OCI-LY7 (cell line): Measurements from ENCODE around the gene NSMCE1. TPM values are rescaled to one million over a fixed set of nuclear protein-coding genes. Genes with fewer than 3 reads are reported as not detected.
A peak's percentile ranks its signal among the peaks of the same experiment; 100 is the strongest.

Experiments
- BruUV-seq: library from RNA; stranded (reverse); fragments of 400-500 nt; replicated peaks from 2 replicates; lab custom pipeline; 2021; lab: Mats Ljungman, UMichigan
- CTCF ChIA-PET: fragments of 300-600 bp; sonication (Branson Sonifier 250); formaldehyde crosslinking; loops from one replicate; lab custom pipeline; 2022; ENCODE audit warnings: antibody characterized with exemption; ENCODE audit not compliant: unreplicated experiment; lab: Charles Lee
- POLR2A ChIA-PET: fragments of 300-600 bp; sonication (Branson Sonifier 250); formaldehyde crosslinking; loops from one replicate; lab custom pipeline; 2022; ENCODE audit warnings: antibody characterized with exemption; lab: Charles Lee
- DNase-seq: peaks from one replicate; pipeline ENCODE4 v3.0.0-alpha.2; 2015; ENCODE audit warnings: low spot score
- H2AFZ ChIP-seq: fragments of 200-600 bp; sonication (generic), shearing (Covaris generic); 2 replicates; pipeline ENCODE4 v1.6.1; 2014; ENCODE audit warnings: mild to moderate bottlenecking, antibody characterized with exemption, low read length, moderate library complexity
- H3K27ac ChIP-seq: fragments of 200-600 bp; sonication (generic); 2 replicates; pipeline ENCODE4 v1.5.1; 2014; ENCODE audit warnings: mixed run types, low read depth, mild to moderate bottlenecking, moderate library complexity, low read length, inconsistent platforms; ENCODE audit not compliant: poor library complexity, severe bottlenecking
- H3K36me3 ChIP-seq: fragments of 200-600 bp; sonication (generic); 2 replicates; pipeline ENCODE4 v1.6.1; 2014; ENCODE audit warnings: mild to moderate bottlenecking, antibody characterized with exemption, low read length, moderate library complexity, mixed read lengths; ENCODE audit not compliant: insufficient read depth
- H3K4me1 ChIP-seq: fragments of 200-600 bp; sonication (generic); 2 replicates; pipeline ENCODE4 v1.5.1; 2014; ENCODE audit warnings: mild to moderate bottlenecking, low read length; ENCODE audit not compliant: insufficient read depth, poor library complexity, severe bottlenecking
- H3K4me2 ChIP-seq: fragments of 200-600 bp; sonication (generic); 2 replicates; pipeline ENCODE4 v1.6.1; 2014; ENCODE audit warnings: mild to moderate bottlenecking, low read length
- H3K4me3 ChIP-seq: fragments of 200-600 bp; sonication (generic); 2 replicates; pipeline ENCODE4 v1.5.1; 2014; ENCODE audit warnings: mild to moderate bottlenecking, low read depth, low read length; ENCODE audit not compliant: poor library complexity, severe bottlenecking
- H3K79me2 ChIP-seq: fragments of 200-600 bp; sonication (generic); 2 replicates; pipeline ENCODE4 v1.6.1; 2016; ENCODE audit warnings: low read depth, mild to moderate bottlenecking, low read length, moderate library complexity, mixed read lengths; ENCODE audit not compliant: insufficient read depth
- H3K9me2 ChIP-seq: fragments of 200-600 bp; sonication (generic); 2 replicates; pipeline ENCODE4 v1.6.1; 2016; ENCODE audit warnings: mild to moderate bottlenecking, low read length, mixed read lengths; ENCODE audit not compliant: insufficient read depth
- H3K9me3 ChIP-seq: fragments of 200-600 bp; sonication (generic); 2 replicates; pipeline ENCODE4 v1.6.1; 2014; ENCODE audit warnings: mild to moderate bottlenecking, mixed run types, low read length, mixed read lengths
- H4K20me1 ChIP-seq: fragments of 200-600 bp; sonication (generic); 2 replicates; pipeline ENCODE4 v1.6.1; 2014; ENCODE audit warnings: mild to moderate bottlenecking, antibody characterized with exemption, low read length, moderate library complexity, mixed read lengths; ENCODE audit not compliant: insufficient read depth
- EZH2phosphoT487 ChIP-seq: fragments of 200-600 bp; sonication (generic); IDR thresholded peaks from 2 replicates; pipeline ENCODE4 v1.6.1; 2018; ENCODE audit warnings: low read depth, borderline replicate concordance, mild to moderate bottlenecking, mixed run types, antibody characterized with exemption, low read length, moderate library complexity, mixed read lengths
- intact Hi-C: fragments of 100-400 bp; cut with micrococcal nuclease; formaldehyde crosslinking; loops from one replicate; pipeline ENCODE4 v1.10.0; 2022; ENCODE audit not compliant: unreplicated experiment
- total RNA-seq, 2 experiments: library from RNA; depleted of rRNA in 1 of 2; stranded (reverse); fragments of >200 nt in 1 of 2; shearing (Covaris generic) in 1 of 2; gene quantifications; 2 replicates each; pipeline ENCODE4 v1.2.3, GENCODE V29; 2014 to 2022
- TF ChIP-seq, protein P1 (sequence below): fragments of 200-600 bp; sonication (generic); conservative IDR thresholded peaks from 2 replicates; pipeline ENCODE4 v1.5.1; 2014; ENCODE audit warnings: mild to moderate bottlenecking, antibody characterized with exemption, low read length, moderate library complexity, mixed read lengths

Gene NSMCE1
- total RNA-seq, 2 experiments from 2014 or later = 51.1 to 84.0 TPM

- H3K79me2 ChIP-seq = no peaks in the 10 kb centered on the region
- H3K9me2 ChIP-seq = no peaks in the 10 kb centered on the region
- H3K4me1 ChIP-seq = peaks cover 45% of the 10 kb centered on the region
- intact Hi-C loops = no loop called here
- peaks cover 15% of the 10 kb centered on the region; the same call in 1 of the 2 replicates for H3K36me3 ChIP-seq
- POLR2A ChIA-PET = interaction anchor here (0.7 to 1.7 kb wide), 3 partner anchors 26 to 61 kb away, joined by 3 to 6 read pairs (median 3); partner anchors contain the start of gene KDM8
- no peaks in the 10 kb centered on the region for H4K20me1 ChIP-seq
- H3K4me2 ChIP-seq = peak overlapping the region; percentile 53
- TF ChIP-seq, protein P1, sequence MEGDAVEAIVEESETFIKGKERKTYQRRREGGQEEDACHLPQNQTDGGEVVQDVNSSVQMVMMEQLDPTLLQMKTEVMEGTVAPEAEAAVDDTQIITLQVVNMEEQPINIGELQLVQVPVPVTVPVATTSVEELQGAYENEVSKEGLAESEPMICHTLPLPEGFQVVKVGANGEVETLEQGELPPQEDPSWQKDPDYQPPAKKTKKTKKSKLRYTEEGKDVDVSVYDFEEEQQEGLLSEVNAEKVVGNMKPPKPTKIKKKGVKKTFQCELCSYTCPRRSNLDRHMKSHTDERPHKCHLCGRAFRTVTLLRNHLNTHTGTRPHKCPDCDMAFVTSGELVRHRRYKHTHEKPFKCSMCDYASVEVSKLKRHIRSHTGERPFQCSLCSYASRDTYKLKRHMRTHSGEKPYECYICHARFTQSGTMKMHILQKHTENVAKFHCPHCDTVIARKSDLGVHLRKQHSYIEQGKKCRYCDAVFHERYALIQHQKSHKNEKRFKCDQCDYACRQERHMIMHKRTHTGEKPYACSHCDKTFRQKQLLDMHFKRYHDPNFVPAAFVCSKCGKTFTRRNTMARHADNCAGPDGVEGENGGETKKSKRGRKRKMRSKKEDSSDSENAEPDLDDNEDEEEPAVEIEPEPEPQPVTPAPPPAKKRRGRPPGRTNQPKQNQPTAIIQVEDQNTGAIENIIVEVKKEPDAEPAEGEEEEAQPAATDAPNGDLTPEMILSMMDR = no peak
- TF ChIP-seq EZH2phosphoT487 = no peak
- CTCF ChIA-PET = interaction anchor here (0.6 kb wide), 1 partner anchor 121 kb away, joined by 5 read pairs; no protein-coding TSS in a partner anchor
- H3K9me3 ChIP-seq = no peaks in the 10 kb centered on the region
- H3K4me3 ChIP-seq = no peak overlapping the region
- H2AFZ ChIP-seq = peak overlapping the region; percentile 65; the same call in 1 of the 2 replicates
- peak; percentile 23 for DNase-seq
- BruUV-seq = no TSS peak
- H3K27ac ChIP-seq = peak overlapping the region; percentile 36
Measured at GRCh38 chr16:27238016-27238587, 30.5 kb downstream of the NSMCE1 start.

- H3K9me2 ChIP-seq = no peaks in the 10 kb centered on the region
- peaks cover 15% of the 10 kb centered on the region; the same call in 1 of the 2 replicates for H3K36me3 ChIP-seq
- H3K9me3 ChIP-seq = no peaks in the 10 kb centered on the region
- intact Hi-C loops = no loop called here
- peak overlapping the region; percentile 36 for H3K27ac ChIP-seq
- H3K4me3 ChIP-seq = peak overlapping the region; percentile 21
- H3K4me1 ChIP-seq = peaks cover 52% of the 10 kb centered on the region
- DNase-seq = peak; percentile 53
- H3K79me2 ChIP-seq = no peaks in the 10 kb centered on the region
- no TSS peak for BruUV-seq
- peak overlapping the region; percentile 65; the same call in 1 of the 2 replicates for H2AFZ ChIP-seq
- peak overlapping the region; percentile 53 for H3K4me2 ChIP-seq
- CTCF ChIA-PET = interaction anchor here (0.6 to 1.3 kb wide), 5 partner anchors 37 to 387 kb away, joined by 4 to 7 read pairs (median 5); no protein-coding TSS in a partner anchor
- no peak for TF ChIP-seq EZH2phosphoT487
- TF ChIP-seq, protein P1 = no peak
- POLR2A ChIA-PET = interaction anchor here (0.7 to 1.8 kb wide), 11 partner anchors 12 to 161 kb away, joined by 3 to 6 read pairs (median 4); partner anchors contain the start of gene KDM8
- no peaks in the 10 kb centered on the region for H4K20me1 ChIP-seq
Measured at GRCh38 chr16:27237219-27238015, 31.2 kb downstream of the NSMCE1 start.
